ENCODE measurements around the gene ZNF76.
"Not testable (repeated sequence)": the region's sequence is repeated elsewhere in the genome, so short reads cannot be mapped to it uniquely, and the experiment has no call there.

The ZNF76 gene

DNA sequence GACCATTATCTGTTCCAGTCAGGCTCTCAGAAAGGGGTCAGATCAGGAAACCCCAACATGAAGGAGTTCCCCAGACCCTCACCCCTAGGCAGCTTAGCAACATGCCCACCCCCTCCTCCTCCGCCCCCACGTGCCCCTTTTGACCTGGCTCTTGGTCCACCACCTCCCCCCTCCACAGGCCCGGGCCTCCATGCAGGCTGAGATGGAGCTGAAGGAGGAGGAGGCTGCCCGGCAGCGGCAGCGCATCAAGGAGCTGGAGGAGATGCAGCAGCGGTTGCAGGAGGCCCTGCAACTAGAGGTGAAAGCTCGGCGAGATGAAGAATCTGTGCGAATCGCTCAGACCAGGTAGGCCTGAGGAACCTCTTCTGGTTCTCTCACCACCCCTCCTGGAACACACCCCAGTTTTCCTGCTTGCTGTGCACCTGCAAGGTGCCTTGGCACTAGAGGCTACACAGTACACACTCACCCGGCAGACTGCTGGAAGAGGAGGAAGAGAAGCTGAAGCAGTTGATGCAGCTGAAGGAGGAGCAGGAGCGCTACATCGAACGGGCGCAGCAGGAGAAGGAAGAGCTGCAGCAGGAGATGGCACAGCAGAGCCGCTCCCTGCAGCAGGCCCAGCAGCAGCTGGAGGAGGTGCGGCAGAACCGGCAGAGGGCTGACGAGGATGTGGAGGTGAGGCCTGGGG is 60.0 kb downstream of the ZNF76 start:
- Histone ChIP-seq H3K27me3 (ENCODE audit: control insufficient read depth in 2 of 2, insufficient read depth in 2 of 2, low read length in 2 of 2) (no peaks in the 10 kb centered on the region), H3K9ac (ENCODE audit: low read depth in 1 of 2, low read length in 2 of 2) (no peak overlapping the region), H3K36me3 (ENCODE audit: control insufficient read depth in 2 of 2, insufficient read depth in 2 of 2, low read length in 2 of 2) (peaks cover 8 to 27% of the 10 kb centered on the region in 2 donors), H3K9me3 (ENCODE audit: control insufficient read depth in 2 of 2, low read length in 2 of 2) (no peaks in the 10 kb centered on the region), H3K4me1 (ENCODE audit: control insufficient read depth in 2 of 2, insufficient read depth in 2 of 2, low read length in 2 of 2) (peaks cover 2 to 8% of the 10 kb centered on the region in 2 donors), H3K4me3 (ENCODE audit: low read length in 2 of 2) (no peak overlapping the region), H3K27ac (ENCODE audit: low read depth in 2 of 2, low read length in 2 of 2) (no peak overlapping the region)

- peaks cover 8 to 29% of the 10 kb centered on the region in 2 donors for H3K36me3 ChIP-seq (ENCODE audit: control insufficient read depth in 2 of 2, insufficient read depth in 2 of 2, low read length in 2 of 2)
- no peaks in the 10 kb centered on the region for H3K9me3 ChIP-seq (ENCODE audit: control insufficient read depth in 2 of 2, low read length in 2 of 2)
Measured at GRCh38 chr6:35320031-35320410, 60.5 kb downstream of the ZNF76 start.

GRCh38 chr6:35321091-35321490 is 61.6 kb downstream of the ZNF76 start:
- Histone ChIP-seq H3K36me3 (ENCODE audit: control insufficient read depth in 2 of 2, insufficient read depth in 2 of 2, low read length in 2 of 2) (peaks cover 8 to 29% of the 10 kb centered on the region in 2 donors), H3K27me3 (ENCODE audit: control insufficient read depth in 2 of 2, insufficient read depth in 2 of 2, low read length in 2 of 2) (no peaks in the 10 kb centered on the region), H3K27ac (ENCODE audit: low read depth in 2 of 2, low read length in 2 of 2) (no peak overlapping the region), H3K9ac (ENCODE audit: low read depth in 1 of 2, low read length in 2 of 2) (no peak overlapping the region), H3K9me3 (ENCODE audit: control insufficient read depth in 2 of 2, low read length in 2 of 2) (no peaks in the 10 kb centered on the region), H3K4me1 (ENCODE audit: control insufficient read depth in 2 of 2, insufficient read depth in 2 of 2, low read length in 2 of 2) (peaks cover 2 to 8% of the 10 kb centered on the region in 2 donors), H3K4me3 (ENCODE audit: low read length in 2 of 2) (no peak overlapping the region)

More at GRCh38 chr6:35320031-35320410, 60.5 kb downstream of the ZNF76 start:
- H3K4me3 ChIP-seq (ENCODE audit: low read length in 2 of 2), result no peak overlapping the region
- H3K27me3 ChIP-seq (ENCODE audit: control insufficient read depth in 2 of 2, insufficient read depth in 2 of 2, low read length in 2 of 2), result no peaks in the 10 kb centered on the region
- H3K9ac ChIP-seq (ENCODE audit: low read depth in 1 of 2, low read length in 2 of 2), result no peak overlapping the region
- peaks cover 2 to 8% of the 10 kb centered on the region in 2 donors for H3K4me1 ChIP-seq (ENCODE audit: control insufficient read depth in 2 of 2, insufficient read depth in 2 of 2, low read length in 2 of 2)
- no peak overlapping the region for H3K27ac ChIP-seq (ENCODE audit: low read depth in 2 of 2, low read length in 2 of 2)

DNA sequence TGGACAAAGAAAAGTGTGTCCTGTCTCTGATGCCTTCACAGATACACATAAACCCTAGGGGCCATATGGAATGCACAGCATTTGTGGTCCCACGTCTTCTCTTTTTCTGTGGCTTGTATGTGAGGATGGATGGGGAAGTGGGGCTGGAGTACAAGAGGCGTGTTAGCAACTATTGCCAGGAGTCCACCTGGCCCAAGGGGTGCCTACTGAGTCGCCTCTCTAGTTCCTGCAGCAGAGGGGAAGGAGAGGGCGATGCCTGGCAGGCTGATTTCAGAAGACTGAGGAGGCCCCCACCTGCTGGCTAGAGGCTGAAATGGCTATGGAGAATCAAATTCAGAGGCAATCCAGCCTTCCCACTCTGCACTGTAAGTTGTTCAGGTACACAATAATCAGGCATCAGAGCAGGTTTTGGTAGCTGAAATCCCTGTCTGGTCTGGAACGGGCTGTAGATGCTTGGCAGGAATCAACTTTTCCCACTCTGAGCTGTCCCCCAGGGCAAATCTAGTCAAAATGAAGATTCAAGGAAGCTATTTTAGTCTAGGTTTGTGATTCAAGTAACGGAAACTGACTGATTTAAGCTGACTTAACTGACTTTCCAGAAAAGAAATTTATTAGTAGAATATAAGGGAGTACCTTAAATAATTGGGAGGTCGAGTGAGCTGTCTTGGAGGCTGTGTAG is 68.0 kb downstream of the ZNF76 start:
- Histone ChIP-seq H3K27ac (ENCODE audit: low read depth in 2 of 2, low read length in 2 of 2) (no peak overlapping the region), H3K9me3 (ENCODE audit: control insufficient read depth in 2 of 2, low read length in 2 of 2) (no peaks in the 10 kb centered on the region)

DNA sequence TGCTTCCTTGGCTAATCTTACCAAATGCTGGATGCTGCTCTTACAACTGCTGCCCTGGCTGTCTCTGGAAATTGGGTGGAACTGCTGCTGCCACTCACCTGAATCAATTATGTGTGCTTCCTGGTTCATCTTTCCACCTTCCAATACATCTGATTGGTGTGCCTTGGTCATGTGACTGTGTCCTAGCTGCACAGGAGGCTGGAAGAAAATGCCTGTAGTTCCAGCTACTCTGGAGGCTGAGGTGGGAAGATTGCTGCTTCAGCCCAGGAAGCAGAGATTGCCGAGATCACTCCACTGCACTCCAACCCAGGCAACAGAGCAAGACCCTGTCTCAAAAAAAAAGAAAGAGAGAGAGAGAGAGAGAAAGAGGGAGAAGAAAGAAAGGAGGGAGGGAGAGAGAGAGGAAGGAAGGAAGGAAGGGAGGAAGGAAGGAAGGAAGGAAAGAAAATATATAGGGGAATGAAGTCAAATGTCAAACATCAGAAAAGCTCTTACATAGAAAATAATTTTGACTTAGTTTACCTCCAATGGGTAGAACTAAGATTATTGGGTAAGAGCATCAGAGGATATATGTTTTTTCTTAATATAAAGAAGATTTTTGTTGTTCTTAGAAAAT is 68.7 kb downstream of the ZNF76 start:
- H3K4me1 ChIP-seq (ENCODE audit: control insufficient read depth in 2 of 2, insufficient read depth in 2 of 2, low read length in 2 of 2), result no peaks in the 10 kb centered on the region

More for the DNA sequence above, 68.0 kb downstream of the ZNF76 start:
- peaks cover 2% of the 10 kb centered on the region in 2 donors for H3K36me3 ChIP-seq (ENCODE audit: control insufficient read depth in 2 of 2, insufficient read depth in 2 of 2, low read length in 2 of 2)
- H3K9ac ChIP-seq (ENCODE audit: low read depth in 1 of 2, low read length in 2 of 2), result no peak overlapping the region
- no peaks in the 10 kb centered on the region for H3K27me3 ChIP-seq (ENCODE audit: control insufficient read depth in 2 of 2, insufficient read depth in 2 of 2, low read length in 2 of 2)
- no peak overlapping the region for H3K4me3 ChIP-seq (ENCODE audit: low read length in 2 of 2)
- H3K4me1 ChIP-seq (ENCODE audit: control insufficient read depth in 2 of 2, insufficient read depth in 2 of 2, low read length in 2 of 2), result no peaks in the 10 kb centered on the region

GRCh38 chr6:35328965-35329364 is 69.4 kb downstream of the ZNF76 start:
- H3K36me3 ChIP-seq (ENCODE audit: control insufficient read depth in 2 of 2, insufficient read depth in 2 of 2, low read length in 2 of 2); H3K9me3 ChIP-seq (ENCODE audit: control insufficient read depth in 2 of 2, low read length in 2 of 2); H3K4me3 ChIP-seq (ENCODE audit: low read length in 2 of 2); H3K27ac ChIP-seq (ENCODE audit: low read depth in 2 of 2, low read length in 2 of 2); H3K4me1 ChIP-seq (ENCODE audit: control insufficient read depth in 2 of 2, insufficient read depth in 2 of 2, low read length in 2 of 2); H3K27me3 ChIP-seq (ENCODE audit: control insufficient read depth in 2 of 2, insufficient read depth in 2 of 2, low read length in 2 of 2); H3K9ac ChIP-seq (ENCODE audit: low read depth in 1 of 2, low read length in 2 of 2): not testable (repeated sequence)

More for the DNA sequence above, 68.7 kb downstream of the ZNF76 start:
- H3K9ac ChIP-seq (ENCODE audit: low read depth in 1 of 2, low read length in 2 of 2), result no peak overlapping the region
- no peaks in the 10 kb centered on the region for H3K9me3 ChIP-seq (ENCODE audit: control insufficient read depth in 2 of 2, low read length in 2 of 2)
- H3K27ac ChIP-seq (ENCODE audit: low read depth in 2 of 2, low read length in 2 of 2), result no peak overlapping the region
- no peaks in the 10 kb centered on the region for H3K27me3 ChIP-seq (ENCODE audit: control insufficient read depth in 2 of 2, insufficient read depth in 2 of 2, low read length in 2 of 2)
- no peak overlapping the region for H3K4me3 ChIP-seq (ENCODE audit: low read length in 2 of 2)
- peaks cover 0 to 2% of the 10 kb centered on the region in 2 donors for H3K36me3 ChIP-seq (ENCODE audit: control insufficient read depth in 2 of 2, insufficient read depth in 2 of 2, low read length in 2 of 2)

DNA sequence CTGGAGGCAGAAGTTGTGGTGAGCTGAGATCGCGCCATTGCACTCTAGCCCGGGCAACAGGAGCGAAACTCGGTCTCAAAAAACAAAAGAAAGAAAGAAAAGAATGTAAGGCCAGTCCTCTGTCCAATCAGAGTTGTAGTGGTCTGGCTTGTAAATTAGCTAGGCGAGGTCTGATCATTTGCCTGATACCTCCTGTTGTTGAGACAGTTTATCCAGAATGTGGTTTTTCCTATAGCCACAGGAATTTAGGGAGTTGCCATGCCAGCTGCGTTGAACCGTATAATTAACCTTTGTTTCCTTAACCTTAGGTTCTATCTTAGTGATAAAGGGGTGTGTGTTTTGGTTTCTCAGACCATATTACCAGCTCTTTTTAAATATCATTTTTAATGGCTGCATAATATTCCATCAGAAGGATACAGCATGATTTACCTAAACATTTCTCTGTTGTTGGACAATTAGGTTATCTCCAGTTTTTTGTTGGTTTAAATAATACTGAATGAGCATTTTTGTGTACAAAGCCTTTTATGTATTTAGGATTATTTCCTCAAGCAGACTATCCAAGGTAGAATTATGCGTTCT is 71.1 kb downstream of the ZNF76 start:
- Histone ChIP-seq H3K27me3 (ENCODE audit: control insufficient read depth in 2 of 2, insufficient read depth in 2 of 2, low read length in 2 of 2) (no peaks in the 10 kb centered on the region), H3K4me3 (ENCODE audit: low read length in 2 of 2) (no peak overlapping the region), H3K9ac (ENCODE audit: low read depth in 1 of 2, low read length in 2 of 2) (no peak overlapping the region), H3K27ac (ENCODE audit: low read depth in 2 of 2, low read length in 2 of 2) (no peak overlapping the region), H3K9me3 (ENCODE audit: control insufficient read depth in 2 of 2, low read length in 2 of 2) (no peaks in the 10 kb centered on the region), H3K4me1 (ENCODE audit: control insufficient read depth in 2 of 2, insufficient read depth in 2 of 2, low read length in 2 of 2) (no peaks in the 10 kb centered on the region), H3K36me3 (ENCODE audit: control insufficient read depth in 2 of 2, insufficient read depth in 2 of 2, low read length in 2 of 2) (no peaks in the 10 kb centered on the region)

- not testable (repeated sequence) for H3K9me3 ChIP-seq (ENCODE audit: control insufficient read depth in 2 of 2, low read length in 2 of 2); H3K4me1 ChIP-seq (ENCODE audit: control insufficient read depth in 2 of 2, insufficient read depth in 2 of 2, low read length in 2 of 2); H3K27me3 ChIP-seq (ENCODE audit: control insufficient read depth in 2 of 2, insufficient read depth in 2 of 2, low read length in 2 of 2); H3K36me3 ChIP-seq (ENCODE audit: control insufficient read depth in 2 of 2, insufficient read depth in 2 of 2, low read length in 2 of 2); H3K4me3 ChIP-seq (ENCODE audit: low read length in 2 of 2); H3K27ac ChIP-seq (ENCODE audit: low read depth in 2 of 2, low read length in 2 of 2); H3K9ac ChIP-seq (ENCODE audit: low read depth in 1 of 2, low read length in 2 of 2)
Measured at GRCh38 chr6:35332074-35332887, 72.7 kb downstream of the ZNF76 start.

DNA sequence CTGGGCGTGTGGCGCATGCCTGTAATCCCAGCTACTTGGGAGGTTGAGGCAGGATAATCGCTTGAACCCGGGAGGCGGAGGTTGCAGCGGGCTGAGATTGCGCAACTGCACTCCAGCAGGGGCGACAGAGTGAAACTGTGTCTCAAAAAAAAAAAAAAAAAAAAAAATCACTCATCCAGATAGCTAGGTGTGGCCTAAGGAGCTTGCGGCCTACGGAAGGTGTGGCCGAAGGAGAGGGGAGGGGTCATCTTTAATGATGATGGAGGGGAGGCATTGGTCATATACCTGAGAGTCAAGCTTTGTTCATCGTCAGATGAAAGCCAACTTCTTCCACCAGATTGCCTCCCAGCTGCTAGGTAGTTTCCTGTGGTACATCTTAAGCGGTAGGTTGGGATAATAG is 82.0 kb downstream of the ZNF76 start:
- Histone ChIP-seq H3K36me3 (ENCODE audit: control insufficient read depth in 2 of 2, insufficient read depth in 2 of 2, low read length in 2 of 2) (peaks cover 3 to 5% of the 10 kb centered on the region in 2 donors), H3K4me1 (ENCODE audit: control insufficient read depth in 2 of 2, insufficient read depth in 2 of 2, low read length in 2 of 2) (peaks cover 12 to 14% of the 10 kb centered on the region in 2 donors), H3K4me3 (ENCODE audit: low read length in 2 of 2) (no peak overlapping the region), H3K27me3 (ENCODE audit: control insufficient read depth in 2 of 2, insufficient read depth in 2 of 2, low read length in 2 of 2) (no peaks in the 10 kb centered on the region), H3K9ac (ENCODE audit: low read depth in 1 of 2, low read length in 2 of 2) (no peak overlapping the region), H3K9me3 (ENCODE audit: control insufficient read depth in 2 of 2, low read length in 2 of 2) (no peaks in the 10 kb centered on the region), H3K27ac (ENCODE audit: low read depth in 2 of 2, low read length in 2 of 2) (no peak overlapping the region)
